Stimulated activated effector memory CD8-positive, alpha-beta T cell treated with anti-CD3 and anti-CD28 coated beads, Interleukin-12 subunit alpha, Interleukin-12 subunit beta, amount 100 ng/mL, for 72 hours (primary cell): ENCODE data around the gene ABCC2.

ENCODE experiments used
- ATAC-seq: fragments of 150-1000 bp; cut with Tn5 transposase; 2 replicates; pipeline ENCODE4 v1.10.0; 2021
- DNase-seq, 2 donors: peaks; one replicate each; pipeline ENCODE4 v3.0.0; 2021 to 2022; ENCODE audit warnings: low spot score in 2 of 2
- H3K27ac Mint-ChIP-seq: one replicate; pipeline ENCODE4 v1.8.0; 2022; ENCODE audit warnings: mild to moderate bottlenecking, mixed read lengths
- H3K36me3 Mint-ChIP-seq: one replicate; pipeline ENCODE4 v1.8.0; 2022; ENCODE audit warnings: mild to moderate bottlenecking, mixed read lengths
- H3K4me1 Mint-ChIP-seq: one replicate; pipeline ENCODE4 v1.8.0; 2022; ENCODE audit warnings: mixed read lengths
- H3K4me3 Mint-ChIP-seq: one replicate; pipeline ENCODE4 v1.8.0; 2022; ENCODE audit warnings: mild to moderate bottlenecking, mixed read lengths
- H3K9me3 Mint-ChIP-seq: one replicate; pipeline ENCODE4 v1.8.0; 2022; ENCODE audit warnings: mixed read lengths

Gene ABCC2

GRCh38 chr10:99787311-99787710 is 4.9 kb downstream of the ABCC2 start:
- Mint-ChIP-seq H3K4me3 (no peak overlapping the region), H3K36me3 (no peaks in the 10 kb centered on the region), H3K9me3 (no peaks in the 10 kb centered on the region), H3K4me1 (no peaks in the 10 kb centered on the region), H3K27ac (no peak overlapping the region)
- DNase-seq (no peak), ATAC-seq (no peak)

- no peaks in the 10 kb centered on the region for H3K4me1 Mint-ChIP-seq
- ATAC-seq (no peak), DNase-seq (no peak)
- no peak overlapping the region for H3K27ac Mint-ChIP-seq
- no peaks in the 10 kb centered on the region for H3K36me3 Mint-ChIP-seq
- no peak overlapping the region for H3K4me3 Mint-ChIP-seq
- H3K9me3 Mint-ChIP-seq = no peaks in the 10 kb centered on the region
Measured at GRCh38 chr10:99787782-99788445, 5.5 kb downstream of the ABCC2 start.

GRCh38 chr10:99788598-99789256 is 6.3 kb downstream of the ABCC2 start:
- Mint-ChIP-seq H3K36me3 (no peaks in the 10 kb centered on the region), H3K4me1 (no peaks in the 10 kb centered on the region), H3K9me3 (no peaks in the 10 kb centered on the region), H3K27ac (no peak overlapping the region), H3K4me3 (no peak overlapping the region)
- DNase-seq (no peak), ATAC-seq (no peak)

- Mint-ChIP-seq H3K36me3 (no peaks in the 10 kb centered on the region), H3K9me3 (no peaks in the 10 kb centered on the region), H3K4me3 (no peak overlapping the region), H3K4me1 (no peaks in the 10 kb centered on the region), H3K27ac (no peak overlapping the region)
- DNase-seq (no peak), ATAC-seq (no peak)
Measured at GRCh38 chr10:99791831-99792230, 9.4 kb downstream of the ABCC2 start.

GRCh38 chr10:99793819-99794218 is 11.4 kb downstream of the ABCC2 start:
- peak overlapping the region; percentile 15 for H3K27ac Mint-ChIP-seq
- H3K36me3 Mint-ChIP-seq = no peaks in the 10 kb centered on the region
- H3K4me3 Mint-ChIP-seq = no peak overlapping the region
- no peaks in the 10 kb centered on the region for H3K4me1 Mint-ChIP-seq
- H3K9me3 Mint-ChIP-seq = no peaks in the 10 kb centered on the region
- ATAC-seq = no peak
- no peak for DNase-seq

- no peak for ATAC-seq
- Mint-ChIP-seq H3K4me1 (no peaks in the 10 kb centered on the region), H3K36me3 (no peaks in the 10 kb centered on the region), H3K4me3 (no peak overlapping the region), H3K27ac (no peak overlapping the region), H3K9me3 (no peaks in the 10 kb centered on the region)
- DNase-seq = no peak
Measured at GRCh38 chr10:99796928-99797327, 14.5 kb downstream of the ABCC2 start.

GRCh38 chr10:99798031-99798430 is 15.6 kb downstream of the ABCC2 start:
- Mint-ChIP-seq H3K36me3 (no peaks in the 10 kb centered on the region), H3K27ac (no peak overlapping the region), H3K4me3 (no peak overlapping the region), H3K4me1 (no peaks in the 10 kb centered on the region), H3K9me3 (no peaks in the 10 kb centered on the region)
- ATAC-seq (no peak), DNase-seq (no peak)

GRCh38 chr10:99798920-99799319 is 16.5 kb downstream of the ABCC2 start:
- Mint-ChIP-seq H3K4me3 (no peak overlapping the region), H3K27ac (no peak overlapping the region), H3K9me3 (no peaks in the 10 kb centered on the region), H3K4me1 (no peaks in the 10 kb centered on the region), H3K36me3 (no peaks in the 10 kb centered on the region)
- no peak for DNase-seq
- no peak for ATAC-seq

- Mint-ChIP-seq H3K27ac (no peak overlapping the region), H3K36me3 (no peaks in the 10 kb centered on the region), H3K9me3 (no peaks in the 10 kb centered on the region), H3K4me3 (no peak overlapping the region), H3K4me1 (no peaks in the 10 kb centered on the region)
- no peak for DNase-seq
- no peak for ATAC-seq
Measured at GRCh38 chr10:99799613-99800012, 17.2 kb downstream of the ABCC2 start.

GRCh38 chr10:99804471-99804870 is 22.0 kb downstream of the ABCC2 start:
- no peak overlapping the region for H3K4me3 Mint-ChIP-seq
- no peaks in the 10 kb centered on the region for H3K4me1 Mint-ChIP-seq
- DNase-seq (no peak), ATAC-seq (no peak)
- no peaks in the 10 kb centered on the region for H3K9me3 Mint-ChIP-seq
- H3K36me3 Mint-ChIP-seq = no peaks in the 10 kb centered on the region
- no peak overlapping the region for H3K27ac Mint-ChIP-seq

GRCh38 chr10:99805190-99805589 is 22.8 kb downstream of the ABCC2 start:
- H3K36me3 Mint-ChIP-seq = no peaks in the 10 kb centered on the region
- H3K27ac Mint-ChIP-seq = no peak overlapping the region
- no peak for ATAC-seq
- H3K4me1 Mint-ChIP-seq = no peaks in the 10 kb centered on the region
- DNase-seq = no peak
- H3K9me3 Mint-ChIP-seq = no peaks in the 10 kb centered on the region
- H3K4me3 Mint-ChIP-seq = no peak overlapping the region

GRCh38 chr10:99806091-99806490 is 23.7 kb downstream of the ABCC2 start:
- DNase-seq (no peak), ATAC-seq (no peak)
- no peaks in the 10 kb centered on the region for H3K36me3 Mint-ChIP-seq
- no peak overlapping the region for H3K27ac Mint-ChIP-seq
- no peaks in the 10 kb centered on the region for H3K4me1 Mint-ChIP-seq
- no peaks in the 10 kb centered on the region for H3K9me3 Mint-ChIP-seq
- H3K4me3 Mint-ChIP-seq = no peak overlapping the region

- H3K4me1 Mint-ChIP-seq = no peaks in the 10 kb centered on the region
Measured at GRCh38 chr10:99807786-99808185, 25.3 kb downstream of the ABCC2 start.

GRCh38 chr10:99808270-99808669 is 25.8 kb downstream of the ABCC2 start:
- DNase-seq (no peak), ATAC-seq (no peak)
- Mint-ChIP-seq H3K27ac (no peak overlapping the region), H3K36me3 (no peaks in the 10 kb centered on the region), H3K4me3 (no peak overlapping the region), H3K4me1 (no peaks in the 10 kb centered on the region), H3K9me3 (no peaks in the 10 kb centered on the region)

More at GRCh38 chr10:99807786-99808185, 25.3 kb downstream of the ABCC2 start:
- Mint-ChIP-seq H3K36me3 (no peaks in the 10 kb centered on the region), H3K4me3 (no peak overlapping the region), H3K9me3 (no peaks in the 10 kb centered on the region), H3K27ac (no peak overlapping the region)
- DNase-seq = no peak
- no peak for ATAC-seq

- Mint-ChIP-seq H3K9me3 (no peaks in the 10 kb centered on the region), H3K36me3 (no peaks in the 10 kb centered on the region), H3K27ac (no peak overlapping the region), H3K4me1 (no peaks in the 10 kb centered on the region), H3K4me3 (no peak overlapping the region)
- DNase-seq = no peak
- no peak for ATAC-seq
Measured at GRCh38 chr10:99809481-99809880, 27.0 kb downstream of the ABCC2 start.

- no peak overlapping the region for H3K27ac Mint-ChIP-seq
- ATAC-seq (no peak), DNase-seq (no peak)
- no peak overlapping the region for H3K4me3 Mint-ChIP-seq
- H3K36me3 Mint-ChIP-seq = no peaks in the 10 kb centered on the region
- H3K9me3 Mint-ChIP-seq = no peaks in the 10 kb centered on the region
- no peaks in the 10 kb centered on the region for H3K4me1 Mint-ChIP-seq
Measured at GRCh38 chr10:99809931-99810615, 27.6 kb downstream of the ABCC2 start.
